Measurements from ENCODE around the gene FMNL1.

GRCh38 chr17:45287526-45288500 lies 66.1 kb downstream of the FMNL1 start:
- TF ChIP-seq CTCF (IDR thresholded peaks at IDR 0.05; ENCODE audit: borderline replicate concordance, extremely low read depth, low read length, poor library complexity, severe bottlenecking) = no peak
- TF ChIP-seq EZH2 (IDR thresholded peaks at IDR 0.05; ENCODE audit: borderline replicate concordance, low read depth, low read length, severe bottlenecking) = no peak
